HFFc6 (cell line): ENCODE measurements around the gene ANLN. TPM values are rescaled to one million over a fixed set of nuclear protein-coding genes. Genes with fewer than 3 reads are reported as not detected.
"Not testable (repeated sequence)": the region's sequence is repeated elsewhere in the genome, so short reads cannot be mapped to it uniquely, and the experiment has no call there.

ENCODE experiments used
- DNase-seq: peaks from one replicate; pipeline ENCODE4 v3.0.0-alpha.2; 2018
- H3K27ac Mint-ChIP-seq: 2 replicates; pipeline ENCODE4 v1.8.0; 2020; ENCODE audit warnings: mild to moderate bottlenecking, mixed read lengths
- H3K27me3 Mint-ChIP-seq: 2 replicates; pipeline ENCODE4 v1.8.0; 2021; ENCODE audit warnings: mild to moderate bottlenecking, moderate library complexity, mixed read lengths; ENCODE audit not compliant: insufficient read depth
- H3K36me3 Mint-ChIP-seq: 2 replicates; pipeline ENCODE4 v1.8.0; 2021; ENCODE audit warnings: low read depth, mixed read lengths
- H3K4me1 Mint-ChIP-seq: 2 replicates; pipeline ENCODE4 v1.8.0; 2020; ENCODE audit warnings: low read depth, mixed read lengths
- H3K4me3 Mint-ChIP-seq: 2 replicates; pipeline ENCODE4 v1.8.0; 2020; ENCODE audit warnings: mild to moderate bottlenecking, moderate library complexity, mixed read lengths
- H3K9me3 Mint-ChIP-seq: 2 replicates; pipeline ENCODE4 v1.8.0; 2020; ENCODE audit warnings: mild to moderate bottlenecking, mixed read lengths
- total RNA-seq, 6 experiments: library from RNA; stranded (reverse); fragmentation: NEBNext Ultra II Directional; extraction: Animal tissue kit (Norgen Biotek cat#: 25700); gene quantifications; 2 replicates in 1 of 6; 3 replicates in 5 of 6; pipeline ENCODE4 v1.2.3, GENCODE V29; 2021
- TF ChIP-seq, protein P1 (sequence below): fragments of 200-600 bp; sonication (generic); IDR thresholded peaks from 2 replicates; pipeline ENCODE4 v1.5.0; 2021; ENCODE audit warnings: antibody characterized with exemption, mild to moderate bottlenecking

The ANLN gene
- total RNA-seq, 6 experiments from 2014 or later, result 109 to 291 (median 233) TPM

DNA sequence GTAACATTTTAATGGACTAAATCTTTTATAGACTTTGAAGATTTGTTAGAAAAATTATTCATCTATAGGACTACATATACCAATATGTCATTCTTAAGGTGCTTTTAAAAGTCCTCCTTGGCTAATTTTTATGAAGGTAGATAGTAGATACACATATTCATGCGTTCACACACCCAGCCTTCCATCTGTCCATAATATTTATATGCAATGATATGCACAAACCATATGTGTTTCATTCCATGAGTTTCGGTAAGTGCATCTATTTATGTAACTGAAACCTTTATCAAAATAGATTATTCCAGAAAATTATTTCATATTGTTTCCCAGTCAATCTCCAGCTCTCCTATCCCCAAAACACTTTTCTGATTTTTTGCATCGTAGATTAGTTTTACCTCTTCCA, 101.7 kb downstream of the ANLN start:
- Mint-ChIP-seq H3K27ac (no peak overlapping the region), H3K9me3 (no peaks in the 10 kb centered on the region), H3K36me3 (no peaks in the 10 kb centered on the region), H3K4me1 (no peaks in the 10 kb centered on the region), H3K27me3 (peaks cover 24% of the 10 kb centered on the region), H3K4me3 (no peak overlapping the region)
- TF ChIP-seq, protein P1, sequence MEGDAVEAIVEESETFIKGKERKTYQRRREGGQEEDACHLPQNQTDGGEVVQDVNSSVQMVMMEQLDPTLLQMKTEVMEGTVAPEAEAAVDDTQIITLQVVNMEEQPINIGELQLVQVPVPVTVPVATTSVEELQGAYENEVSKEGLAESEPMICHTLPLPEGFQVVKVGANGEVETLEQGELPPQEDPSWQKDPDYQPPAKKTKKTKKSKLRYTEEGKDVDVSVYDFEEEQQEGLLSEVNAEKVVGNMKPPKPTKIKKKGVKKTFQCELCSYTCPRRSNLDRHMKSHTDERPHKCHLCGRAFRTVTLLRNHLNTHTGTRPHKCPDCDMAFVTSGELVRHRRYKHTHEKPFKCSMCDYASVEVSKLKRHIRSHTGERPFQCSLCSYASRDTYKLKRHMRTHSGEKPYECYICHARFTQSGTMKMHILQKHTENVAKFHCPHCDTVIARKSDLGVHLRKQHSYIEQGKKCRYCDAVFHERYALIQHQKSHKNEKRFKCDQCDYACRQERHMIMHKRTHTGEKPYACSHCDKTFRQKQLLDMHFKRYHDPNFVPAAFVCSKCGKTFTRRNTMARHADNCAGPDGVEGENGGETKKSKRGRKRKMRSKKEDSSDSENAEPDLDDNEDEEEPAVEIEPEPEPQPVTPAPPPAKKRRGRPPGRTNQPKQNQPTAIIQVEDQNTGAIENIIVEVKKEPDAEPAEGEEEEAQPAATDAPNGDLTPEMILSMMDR, result no peak
- DNase-seq, result no peak

DNA sequence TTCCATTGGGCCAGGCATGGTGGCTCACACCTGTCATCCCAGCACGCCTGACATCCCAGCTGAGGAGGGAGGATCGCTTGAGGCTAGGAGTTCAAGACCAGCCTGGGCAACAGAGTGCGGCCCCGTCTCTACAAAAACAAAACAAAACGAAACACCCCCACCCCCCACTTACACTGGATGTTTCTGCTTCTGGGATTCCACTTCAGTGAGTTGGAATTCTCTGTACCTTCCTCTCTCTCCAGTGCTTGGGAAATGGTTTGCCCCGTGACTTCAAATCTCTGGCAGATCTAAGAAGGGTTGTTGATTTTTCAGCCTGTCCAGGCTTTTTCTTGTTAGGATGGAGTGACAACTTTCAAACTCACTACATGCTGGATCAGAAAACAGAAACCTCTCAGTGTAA, 106.9 kb downstream of the ANLN start:
- no peaks in the 10 kb centered on the region for H3K36me3 Mint-ChIP-seq
- H3K4me3 Mint-ChIP-seq, result no peak overlapping the region
- peaks cover 11% of the 10 kb centered on the region for H3K27me3 Mint-ChIP-seq
- TF ChIP-seq, protein P1, result no peak
- DNase-seq, result no peak
- no peak overlapping the region for H3K27ac Mint-ChIP-seq
- H3K9me3 Mint-ChIP-seq, result no peaks in the 10 kb centered on the region
- peaks cover 13% of the 10 kb centered on the region for H3K4me1 Mint-ChIP-seq

DNA sequence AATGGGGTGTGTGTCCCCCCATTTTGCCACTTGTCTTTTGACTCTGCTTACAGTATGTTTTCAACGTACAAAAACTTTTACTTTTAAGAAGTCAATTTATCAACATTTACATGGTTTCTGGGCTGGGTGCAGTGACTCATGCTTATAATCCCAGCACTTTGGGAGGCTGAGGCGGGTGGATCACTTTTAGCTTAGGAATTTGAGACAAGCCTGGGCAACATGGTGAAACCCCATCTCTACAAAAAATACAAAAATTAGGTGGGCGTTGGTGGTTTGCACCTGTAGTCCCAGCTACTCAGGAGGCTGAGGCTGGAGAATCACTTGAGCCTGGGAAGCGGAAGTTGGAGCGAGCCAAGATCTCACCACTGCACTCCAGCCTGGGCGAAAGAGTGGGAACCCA, 107.5 kb downstream of the ANLN start:
- H3K36me3 Mint-ChIP-seq, H3K9me3 Mint-ChIP-seq, DNase-seq, H3K4me3 Mint-ChIP-seq, H3K27ac Mint-ChIP-seq: not testable (repeated sequence)
- Mint-ChIP-seq H3K27me3 (peaks cover 11% of the 10 kb centered on the region), H3K4me1 (peaks cover 13% of the 10 kb centered on the region)

DNA sequence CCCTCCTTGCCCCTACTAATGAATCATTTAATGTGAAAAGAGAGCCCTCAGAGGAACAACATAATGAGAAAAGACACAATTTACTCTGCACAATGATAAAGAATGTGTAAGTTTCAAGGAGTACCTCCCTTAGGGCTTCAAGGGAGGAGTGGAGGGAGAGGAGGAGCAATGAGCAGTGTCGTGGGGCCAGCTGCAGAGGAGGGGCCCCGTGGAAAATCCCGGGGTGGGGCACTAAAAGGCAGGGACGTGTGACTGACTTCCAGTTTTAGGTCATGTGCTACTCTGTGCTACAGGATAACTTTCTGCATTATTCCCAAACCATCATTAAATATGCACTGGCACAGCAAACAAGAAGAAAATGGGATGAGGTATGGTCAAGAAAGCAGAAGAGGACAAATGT, 108.1 kb downstream of the ANLN start:
- Mint-ChIP-seq H3K27ac (no peak overlapping the region), H3K4me3 (no peak overlapping the region), H3K27me3 (peaks cover 11% of the 10 kb centered on the region), H3K9me3 (no peaks in the 10 kb centered on the region), H3K4me1 (peaks cover 13% of the 10 kb centered on the region), H3K36me3 (no peaks in the 10 kb centered on the region)
- TF ChIP-seq, protein P1, result no peak
- no peak for DNase-seq

Other genes starting within 250 kb of the ANLN start
- gene EEPD1, start 236.6 kb upstream of the ANLN start, total RNA-seq, result 1 to 10 TPM in 5 of 6 experiments, under 1 TPM in 1; 0.95 to 2.7 (median 1.5) TPM